AG10803 (cell line): Measurements from ENCODE around the gene INHBA.

Source experiments
- DNase-seq: peaks from one replicate; pipeline ENCODE4 v3.0.0; 2010; ENCODE audit warnings: low read depth
- H3K4me3 ChIP-seq: 2 replicates; pipeline ENCODE4 v1.5.1; 2011; ENCODE audit warnings: mild to moderate bottlenecking, low read length, control low read depth
- CTCF ChIP-seq: conservative IDR thresholded peaks from 2 replicates; pipeline ENCODE4 v1.5.1; 2011; ENCODE audit warnings: mild to moderate bottlenecking, low read length, control low read depth, inconsistent platforms

The INHBA gene

GRCh38 chr7:41730668-41731067 lies 27.8 kb upstream of the INHBA start:
- H3K4me3 ChIP-seq: no peak overlapping the region
- no peak for DNase-seq
- no peak for TF ChIP-seq CTCF

- H3K4me3 ChIP-seq: no peak overlapping the region
- TF ChIP-seq CTCF: no peak
Measured at GRCh38 chr7:41730161-41730560, 27.3 kb upstream of the INHBA start.

GRCh38 chr7:41729059-41729458 lies 26.2 kb upstream of the INHBA start:
- no peak for TF ChIP-seq CTCF
- no peak for DNase-seq
- H3K4me3 ChIP-seq: no peak overlapping the region

More at GRCh38 chr7:41730161-41730560, 27.3 kb upstream of the INHBA start:
- DNase-seq: peak; percentile 23

- no peak for DNase-seq
- TF ChIP-seq CTCF: no peak
- H3K4me3 ChIP-seq: no peak overlapping the region
Measured at GRCh38 chr7:41725013-41725412, 22.1 kb upstream of the INHBA start.

- TF ChIP-seq CTCF: no peak
- H3K4me3 ChIP-seq: no peak overlapping the region
- DNase-seq: no peak
Measured at GRCh38 chr7:41720886-41721285, 18.0 kb upstream of the INHBA start.

- no peak overlapping the region for H3K4me3 ChIP-seq
- no peak for TF ChIP-seq CTCF
- no peak for DNase-seq
Measured at GRCh38 chr7:41720046-41720445, 17.2 kb upstream of the INHBA start.

- H3K4me3 ChIP-seq: no peak overlapping the region
- TF ChIP-seq CTCF: no peak
- DNase-seq: no peak
Measured at GRCh38 chr7:41716691-41717090, 13.8 kb upstream of the INHBA start.
